IPS-18c (cell line): Measurements from ENCODE around the gene BCL7C.
"Not testable (repeated sequence)": the region's sequence is repeated elsewhere in the genome, so short reads cannot be mapped to it uniquely, and the experiment has no call there.

ENCODE experiments used
- H3K4me3 ChIP-seq: 2 replicates; pipeline ENCODE4 v1.7.0; 2013; ENCODE audit warnings: low read depth, mild to moderate bottlenecking, low read length, moderate library complexity; ENCODE audit not compliant: insufficient read depth
- H3K9me3 ChIP-seq: one replicate; pipeline ENCODE4 v1.6.1; 2013; ENCODE audit warnings: mild to moderate bottlenecking, low read length, moderate library complexity; ENCODE audit not compliant: control insufficient read depth, insufficient read depth

Gene BCL7C

DNA sequence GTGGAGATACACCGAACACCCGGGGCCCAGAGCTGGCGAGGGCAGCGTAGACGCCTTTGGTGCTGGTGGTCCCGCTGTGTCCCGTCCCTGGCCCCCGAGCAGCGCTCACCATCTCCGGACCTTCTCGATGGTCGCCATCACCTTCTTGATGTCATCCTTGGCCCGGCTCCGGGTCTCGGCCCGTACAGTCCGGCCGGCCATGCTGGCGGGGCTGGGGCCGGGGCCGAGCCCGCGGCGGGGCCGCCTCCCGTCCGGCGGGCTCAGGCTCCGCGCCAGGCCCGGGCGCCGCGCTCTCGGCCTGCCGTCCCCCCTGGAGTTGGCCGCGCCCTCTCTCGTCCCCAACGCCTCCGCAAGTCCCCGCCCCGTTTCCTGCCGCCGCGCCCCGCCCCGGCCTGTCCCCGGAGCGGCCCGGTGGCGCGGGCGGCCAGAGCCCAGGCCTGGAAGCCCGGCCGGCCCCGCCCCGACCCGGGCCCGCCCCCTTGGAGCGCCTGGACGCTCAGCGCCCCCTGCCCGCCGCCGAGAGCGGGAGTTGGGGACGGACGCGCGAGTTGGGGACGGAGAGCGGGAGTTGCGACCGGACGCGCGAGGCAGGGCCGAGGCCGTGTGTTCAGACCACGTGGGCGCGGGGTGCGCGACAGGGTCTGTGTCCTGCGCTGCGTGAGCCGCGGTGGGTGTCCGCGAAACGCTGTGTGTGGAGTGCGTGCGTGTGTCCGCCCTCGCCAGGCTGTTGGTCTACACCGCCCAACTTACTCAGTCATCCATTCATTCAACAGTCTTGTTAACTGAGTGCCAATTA is at the start of gene BCL7C:
Gene BCL7C (minus strand): TSS at position 334 of the 796 bp plus-strand sequence. CDS start 133 bp downstream, at position 201.
- H3K4me3 ChIP-seq: peak within 1 kb of the TSS; percentile 87
- no peaks in the 10 kb centered on the region for H3K9me3 ChIP-seq

DNA sequence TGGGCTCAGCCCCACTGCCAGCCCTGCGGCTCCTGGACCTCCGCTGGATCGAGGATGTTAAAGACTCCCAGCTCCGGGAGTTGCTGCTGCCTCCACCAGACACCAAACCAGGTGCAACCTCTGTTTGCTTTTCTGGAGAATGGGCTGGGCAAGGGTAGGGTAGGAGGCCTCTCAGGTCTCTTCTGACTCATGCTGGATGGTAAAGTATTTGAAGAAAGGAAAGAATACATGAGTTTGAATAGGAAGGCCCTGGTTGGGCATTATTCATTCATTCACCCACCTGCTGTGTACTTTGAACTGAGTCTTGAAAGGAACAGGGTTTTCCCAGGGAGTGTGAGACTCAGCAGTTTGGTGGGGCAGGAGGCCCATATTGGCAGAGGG is 48.5 kb upstream of the BCL7C start:
- Histone ChIP-seq H3K9me3 (no peaks in the 10 kb centered on the region), H3K4me3 (no peak overlapping the region)

DNA sequence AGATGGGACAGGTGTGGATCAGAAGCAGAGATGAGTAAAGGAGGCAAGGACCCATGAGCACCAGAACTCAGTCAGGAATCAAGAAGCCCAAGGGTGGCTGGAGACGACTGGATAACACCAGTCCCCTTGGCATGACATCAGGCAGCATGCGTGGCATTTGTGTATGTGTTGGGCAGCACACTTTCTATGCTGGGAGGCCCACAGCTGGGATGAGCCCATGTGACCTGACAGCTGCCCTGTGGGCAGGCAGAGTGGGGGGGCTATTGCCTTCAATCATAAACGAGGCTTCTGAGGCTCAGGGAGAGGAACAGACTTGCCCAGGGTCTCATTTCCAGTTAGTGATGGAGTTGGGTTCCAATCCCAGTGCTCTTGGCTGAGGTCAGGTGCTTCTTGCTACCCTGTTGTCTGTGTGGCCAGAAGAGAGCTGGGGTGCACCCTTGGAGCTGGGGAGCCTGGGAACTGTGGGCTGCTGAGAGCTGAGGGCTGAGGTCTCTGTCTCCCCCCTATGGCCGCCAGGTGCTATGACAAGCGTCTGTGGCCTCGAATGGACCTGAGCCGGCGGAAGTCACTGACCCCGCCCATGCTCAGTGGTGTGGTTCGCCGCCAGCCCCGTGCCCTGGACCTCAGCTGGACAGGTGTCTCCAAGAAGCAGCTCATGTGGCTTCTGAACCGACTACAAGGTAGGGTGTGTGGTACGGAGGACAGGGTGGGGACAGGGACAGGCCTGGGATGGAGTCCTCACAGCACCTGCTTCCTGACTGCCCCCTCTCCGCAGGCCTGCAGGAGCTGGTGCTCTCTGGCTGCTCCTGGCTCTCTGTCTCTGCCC is 47.9 kb upstream of the BCL7C start:
- no peaks in the 10 kb centered on the region for H3K9me3 ChIP-seq
- no peak overlapping the region for H3K4me3 ChIP-seq

DNA sequence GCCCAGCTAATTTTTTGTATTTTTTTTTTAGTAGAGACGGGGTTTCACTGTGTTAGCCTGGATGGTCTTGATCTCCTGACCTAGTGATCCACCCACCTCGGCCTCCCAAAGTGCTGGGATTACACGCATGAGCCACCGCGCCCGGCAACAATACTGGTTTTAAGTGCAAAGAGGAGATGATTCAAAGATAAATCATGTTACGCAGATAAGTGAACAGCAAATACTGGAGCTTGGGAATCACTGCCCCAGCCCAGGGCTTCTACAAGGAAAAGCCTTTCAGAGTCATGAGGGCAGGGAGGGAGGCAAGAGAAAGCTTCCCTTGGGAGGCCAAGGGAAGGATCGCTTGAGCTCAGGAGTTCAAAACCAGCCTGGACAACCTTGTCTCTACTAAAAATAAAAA is 45.7 kb upstream of the BCL7C start:
- H3K9me3 ChIP-seq, H3K4me3 ChIP-seq: not testable (repeated sequence)

DNA sequence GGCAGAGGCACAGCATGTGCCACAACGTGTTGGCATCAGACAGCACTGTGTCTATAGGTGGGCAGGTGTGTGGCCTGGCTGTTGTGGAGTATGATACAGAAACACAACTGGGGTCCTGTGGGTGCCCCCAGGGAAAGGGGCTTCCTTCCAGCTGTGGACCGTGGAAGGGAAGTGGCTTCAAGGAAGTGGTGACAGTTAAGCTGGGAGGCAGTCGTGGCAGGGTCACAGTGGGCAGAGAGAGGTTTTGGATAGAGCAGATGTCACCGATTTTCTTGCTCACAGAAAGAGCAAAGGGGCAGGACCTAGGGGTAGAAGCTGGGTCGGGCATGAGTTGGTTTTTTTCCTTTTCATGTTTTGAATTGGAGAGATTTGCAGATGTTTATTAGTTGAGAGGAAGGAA is 43.8 kb upstream of the BCL7C start:
- no peak overlapping the region for H3K4me3 ChIP-seq
- no peaks in the 10 kb centered on the region for H3K9me3 ChIP-seq

DNA sequence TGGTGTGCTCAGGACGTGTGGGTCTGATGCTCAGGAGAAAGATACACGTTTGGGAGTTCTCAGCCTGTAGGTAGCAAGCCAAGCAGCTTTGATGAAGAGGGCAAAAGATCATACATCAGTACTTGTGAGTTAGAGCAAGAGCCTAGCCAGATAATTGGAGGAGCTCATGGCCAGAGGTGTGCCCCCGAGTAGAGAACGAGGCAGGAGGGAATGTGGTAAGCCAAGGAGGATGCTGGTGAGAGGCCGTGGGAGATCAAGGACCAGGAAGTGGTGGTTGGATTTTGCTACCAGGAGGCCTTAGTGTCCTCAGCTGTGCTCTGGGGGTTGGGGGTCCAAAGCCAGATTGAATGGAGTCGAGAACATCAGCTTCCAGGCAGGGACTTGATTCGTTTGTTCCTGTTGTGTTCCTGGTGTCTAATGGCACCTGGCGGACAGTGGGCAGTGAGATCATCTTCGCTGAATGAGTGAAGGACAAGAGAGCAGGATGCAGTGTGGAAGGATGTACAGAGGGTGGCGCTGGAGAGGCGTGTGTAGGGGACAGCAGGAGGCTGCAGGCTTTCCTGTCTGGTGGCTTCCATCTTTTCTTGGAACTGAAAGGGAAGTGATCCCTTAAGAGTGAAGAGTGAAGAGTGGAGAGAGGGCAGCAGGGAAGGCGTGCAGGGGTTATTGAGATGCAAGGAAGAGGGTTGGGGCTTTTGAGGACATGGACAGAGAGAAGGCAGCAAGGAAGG is 41.1 kb upstream of the BCL7C start:
- H3K9me3 ChIP-seq: no peaks in the 10 kb centered on the region
- H3K4me3 ChIP-seq: no peak overlapping the region

DNA sequence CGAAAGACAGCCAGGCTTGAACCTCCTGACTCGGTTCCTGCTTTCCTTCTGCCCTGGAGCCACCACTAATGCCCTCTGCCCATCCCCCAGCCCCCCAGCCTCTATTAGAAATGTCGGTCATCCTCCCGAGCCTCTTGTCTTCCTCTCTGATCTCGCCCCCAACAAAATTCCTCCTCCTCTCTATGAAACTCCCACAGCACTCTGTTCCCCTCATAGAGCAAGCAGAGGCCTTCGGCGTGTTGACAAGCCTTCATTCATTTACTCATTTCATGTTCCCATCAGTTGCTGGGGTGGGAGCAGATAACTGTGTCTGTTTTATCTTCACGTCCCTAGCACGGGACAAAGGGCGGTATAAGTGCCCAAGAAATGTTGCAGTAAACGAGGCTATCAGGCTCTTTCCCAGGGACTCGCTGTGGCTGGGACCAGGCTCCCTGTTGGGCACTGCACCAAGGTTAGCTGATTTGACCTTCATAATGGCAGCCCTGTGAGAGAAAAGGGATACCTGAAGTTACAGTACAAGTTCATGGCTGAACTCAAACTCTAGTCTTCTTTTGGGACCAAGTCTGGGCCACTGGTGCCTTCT is 37.3 kb upstream of the BCL7C start:
- no peak overlapping the region for H3K4me3 ChIP-seq
- H3K9me3 ChIP-seq: peaks cover 3% of the 10 kb centered on the region

DNA sequence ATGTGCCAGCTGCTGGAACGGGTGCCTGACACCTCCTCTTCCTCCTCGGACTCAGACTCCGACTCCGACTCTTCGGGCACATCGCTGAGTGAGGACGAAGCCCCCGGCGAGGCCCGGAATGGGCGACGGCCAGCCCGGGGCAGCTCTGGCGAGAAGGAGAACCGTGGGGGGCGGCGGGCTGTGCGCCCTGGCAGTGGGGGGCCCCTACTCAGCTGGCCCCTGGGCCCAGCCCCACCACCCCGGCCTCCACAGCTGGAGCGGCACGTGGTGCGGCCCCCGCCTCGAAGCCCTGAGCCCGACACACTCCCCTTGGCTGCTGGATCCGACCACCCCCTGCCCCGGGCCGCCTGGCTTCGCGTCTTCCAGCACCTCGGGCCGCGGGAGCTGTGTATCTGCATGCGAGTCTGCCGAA is 36.3 kb upstream of the BCL7C start:
- no peak overlapping the region for H3K4me3 ChIP-seq
- peaks cover 3% of the 10 kb centered on the region for H3K9me3 ChIP-seq

DNA sequence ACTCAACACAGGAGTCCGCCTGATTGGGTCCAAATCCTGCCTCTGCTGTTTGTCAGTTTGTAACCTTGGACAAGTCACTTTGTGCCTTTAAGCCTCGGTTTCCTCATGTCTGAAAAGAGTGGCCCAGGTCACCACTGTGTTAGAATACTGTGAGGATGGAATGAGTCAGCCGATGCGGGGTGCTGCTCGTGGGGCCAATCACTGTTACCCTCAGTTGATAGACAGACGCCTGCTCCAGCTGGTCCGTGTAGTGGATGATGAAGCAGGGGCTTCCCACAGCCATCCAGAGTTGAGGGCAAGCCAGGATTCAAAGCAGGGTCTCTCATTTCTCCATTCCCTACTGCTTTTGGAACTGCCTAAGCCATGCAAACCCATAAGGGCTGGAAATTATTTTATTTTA is 35.3 kb upstream of the BCL7C start:
- Histone ChIP-seq H3K9me3 (peaks cover 3% of the 10 kb centered on the region), H3K4me3 (no peak overlapping the region)

DNA sequence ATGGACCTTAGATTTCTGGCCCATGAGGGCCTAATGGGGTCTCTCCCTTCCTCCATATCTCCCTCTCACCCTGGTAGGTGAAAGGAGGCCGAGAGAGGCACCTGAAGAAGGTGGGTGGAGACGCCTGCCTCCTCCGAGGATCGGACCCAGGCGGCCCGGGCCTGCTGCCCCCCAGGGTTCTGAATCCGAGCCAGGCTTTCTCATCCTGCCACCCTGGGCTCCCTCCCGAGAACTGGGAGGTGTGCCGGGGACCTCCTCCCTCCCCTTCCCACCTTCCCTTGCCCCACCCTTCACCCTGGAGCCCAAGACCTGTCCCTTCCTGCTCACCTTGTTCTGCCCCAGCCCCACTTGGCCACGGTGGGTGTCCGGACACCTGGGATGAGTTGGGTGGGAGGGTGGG is 34.5 kb upstream of the BCL7C start:
- Histone ChIP-seq H3K4me3 (no peak overlapping the region), H3K9me3 (peaks cover 3% of the 10 kb centered on the region)

DNA sequence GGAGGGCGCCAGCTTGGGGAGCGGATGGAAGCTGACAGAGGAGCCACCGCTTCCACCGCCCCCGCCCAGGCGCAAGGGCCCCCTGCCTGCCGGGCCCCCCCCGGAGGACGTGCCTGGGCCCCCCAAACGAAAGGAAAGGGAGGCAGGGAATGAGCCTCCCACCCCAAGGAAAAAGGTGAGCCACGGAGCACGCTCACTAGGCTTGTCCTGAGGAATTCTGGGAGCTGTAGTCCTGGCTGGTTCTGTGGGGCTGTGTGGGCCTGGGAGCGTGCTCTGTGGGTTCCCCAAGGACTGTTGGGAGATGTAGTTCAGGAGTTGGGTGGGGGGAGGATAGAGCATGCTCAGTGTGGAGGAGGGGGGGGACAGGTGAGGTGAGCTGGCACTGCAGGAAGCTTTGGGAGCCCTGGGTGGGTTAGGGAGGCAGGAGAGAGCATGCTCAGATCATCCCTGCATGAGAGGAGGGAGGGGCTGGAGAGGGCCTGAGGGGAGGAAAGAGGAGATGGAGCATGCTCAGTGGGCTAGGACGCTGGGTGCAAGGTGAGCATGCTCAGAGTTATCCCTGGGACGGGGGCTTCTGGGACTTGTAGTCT is 34.0 kb upstream of the BCL7C start:
- H3K9me3 ChIP-seq: peaks cover 3% of the 10 kb centered on the region
- 0 out of 2 replicates have a peak overlapping the region, but pooled peaks have one; percentile 11 for H3K4me3 ChIP-seq

DNA sequence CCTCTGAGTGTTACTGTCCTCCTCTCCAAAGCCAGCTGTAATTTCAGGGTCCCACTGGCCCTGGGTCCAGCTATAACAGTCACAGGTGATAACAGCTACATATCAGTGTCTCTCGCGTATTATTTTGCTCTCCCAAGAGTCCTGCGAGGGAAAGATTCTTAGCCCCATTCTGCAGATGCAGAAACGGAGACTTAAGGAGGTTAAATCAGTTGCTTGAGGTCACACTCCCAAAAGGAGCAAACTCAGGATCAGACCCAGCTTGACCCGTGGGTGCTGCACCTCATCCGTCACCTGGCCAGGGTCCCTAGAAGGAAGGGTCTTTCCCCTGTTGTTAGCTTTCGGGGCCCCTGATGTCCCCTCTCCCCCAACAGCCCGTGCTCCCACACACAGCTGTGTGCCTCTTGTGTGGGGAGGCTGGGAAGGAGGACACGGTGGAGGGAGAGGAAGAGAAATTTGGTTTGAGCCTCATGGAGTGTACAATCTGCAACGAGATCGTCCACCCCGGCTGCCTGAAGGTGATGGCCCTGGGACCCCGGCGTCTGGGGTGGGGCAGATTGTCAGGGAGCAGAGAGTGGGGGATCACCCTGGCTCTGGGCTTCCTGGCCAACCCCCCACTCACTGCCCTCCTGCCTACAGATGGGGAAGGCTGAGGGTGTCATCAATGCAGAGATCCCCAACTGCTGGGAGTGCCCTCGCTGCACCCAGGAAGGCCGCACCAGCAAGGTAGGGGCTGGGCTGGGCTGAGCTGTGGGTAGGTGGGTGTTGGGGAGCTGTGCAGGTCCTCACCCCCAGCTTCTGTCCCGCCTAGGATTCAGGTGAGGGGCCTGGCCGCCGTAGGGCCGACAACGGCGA is 33.3 kb upstream of the BCL7C start:
- H3K9me3 ChIP-seq: peaks cover 3% of the 10 kb centered on the region
- H3K4me3 ChIP-seq: 0 out of 2 replicates have a peak overlapping the region, but pooled peaks have one; percentile 11

DNA sequence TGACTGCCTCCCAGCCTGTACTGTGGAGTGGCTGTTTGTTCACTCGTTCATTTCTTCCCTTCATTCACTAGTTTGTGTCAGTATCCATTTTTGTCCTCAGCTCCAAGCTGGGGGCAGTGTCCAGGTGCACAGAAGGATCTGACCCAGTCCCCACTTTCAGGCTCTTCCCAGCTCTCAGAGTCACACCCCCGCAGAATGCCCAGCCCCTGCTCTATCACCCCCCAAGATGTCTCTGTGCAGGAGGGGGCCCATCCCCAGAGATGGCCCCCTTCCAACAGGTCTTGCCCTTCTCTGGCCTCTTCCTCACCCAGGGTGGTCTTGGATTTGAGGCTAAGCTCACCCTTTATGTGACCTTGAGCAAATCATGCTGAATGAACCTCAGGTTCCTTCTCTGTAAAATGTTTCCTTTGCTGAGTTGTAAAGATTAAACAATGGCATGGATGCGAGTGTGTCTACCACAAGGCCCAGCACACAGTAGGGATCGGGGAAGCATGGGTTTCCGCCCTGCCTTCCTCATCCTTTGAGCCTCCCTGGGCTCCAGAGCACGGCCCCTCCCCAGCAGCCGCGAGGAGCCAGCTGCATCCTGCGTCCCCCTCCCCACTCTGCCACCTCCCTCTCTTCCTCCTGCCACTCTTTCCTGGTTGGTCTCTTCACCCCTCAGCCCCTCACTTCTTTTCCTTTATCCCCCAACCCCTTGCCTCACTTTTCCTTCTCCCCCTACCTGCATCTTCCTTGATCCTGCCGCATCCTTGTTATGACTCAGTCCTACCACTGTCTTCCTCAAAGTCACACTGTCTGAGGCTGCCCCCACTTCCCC is 32.3 kb upstream of the BCL7C start:
- Histone ChIP-seq H3K9me3 (peaks cover 3% of the 10 kb centered on the region), H3K4me3 (no peak overlapping the region)

DNA sequence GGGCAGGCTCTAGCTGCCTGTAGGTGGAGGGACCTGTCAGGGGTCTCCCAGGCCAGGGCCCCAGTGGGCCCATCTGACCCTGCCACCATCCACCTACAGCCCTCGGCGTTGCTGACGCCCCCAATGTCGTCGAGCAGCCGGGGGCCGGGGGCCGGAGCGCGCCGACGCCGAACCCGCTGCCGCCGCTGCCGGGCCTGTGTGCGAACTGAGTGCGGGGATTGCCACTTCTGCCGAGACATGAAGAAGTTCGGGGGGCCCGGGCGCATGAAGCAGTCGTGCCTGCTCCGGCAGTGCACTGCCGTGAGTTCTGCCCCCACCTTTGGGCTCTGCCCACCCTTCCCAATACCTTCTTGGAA is 31.7 kb upstream of the BCL7C start:
- no peak overlapping the region; the same call in 1 of the 2 replicates for H3K4me3 ChIP-seq

DNA sequence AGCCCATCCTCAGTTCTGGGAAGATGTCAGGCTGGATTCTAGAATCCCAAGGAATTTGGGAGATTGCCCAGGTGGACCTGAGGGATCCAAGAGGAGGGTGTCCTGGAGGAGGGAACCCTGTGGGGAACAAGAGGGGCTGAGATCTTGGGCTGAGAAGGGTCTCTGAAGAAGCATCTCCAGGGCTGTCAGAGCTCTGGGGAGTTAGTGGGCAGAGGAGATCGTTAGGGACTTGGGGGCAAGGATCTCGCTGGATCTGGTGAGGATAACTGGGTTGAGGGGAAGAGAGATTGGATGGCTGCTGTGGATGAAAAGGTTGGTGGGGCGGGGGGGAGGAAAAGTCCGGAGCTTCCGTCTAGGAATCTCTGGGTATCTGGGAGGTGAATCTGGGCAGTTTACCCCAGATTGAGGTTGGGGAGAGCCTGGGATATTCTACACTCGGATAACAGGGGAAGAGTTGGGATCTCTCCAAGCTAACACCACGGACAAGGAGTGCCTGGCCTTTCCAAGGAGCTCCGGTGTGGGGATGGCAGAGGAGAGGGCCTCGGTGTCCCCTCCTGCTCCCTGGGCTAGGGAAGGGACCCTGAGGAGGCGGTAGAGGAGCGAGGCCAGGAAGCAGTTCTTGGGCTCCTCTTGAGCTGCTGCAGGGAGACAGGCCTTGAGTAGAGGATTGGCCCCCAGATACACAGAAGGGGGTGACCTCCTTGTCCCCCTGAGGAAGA is 31.2 kb upstream of the BCL7C start:
- H3K9me3 ChIP-seq: peaks cover 3% of the 10 kb centered on the region
- H3K4me3 ChIP-seq: peak overlapping the region; percentile 52

More for the DNA sequence above, 31.7 kb upstream of the BCL7C start:
- H3K9me3 ChIP-seq: peaks cover 3% of the 10 kb centered on the region
